PC-3 (cell line): ENCODE measurements around the gene TPGS1.

Experiments used
- EZH2 ChIP-seq: fragments of 300-600 bp; sonication (generic); IDR thresholded peaks from one replicate; pipeline ENCODE4 v1.6.1; 2017; ENCODE audit warnings: antibody characterized with exemption, mild to moderate bottlenecking, low read length; ENCODE audit not compliant: unreplicated experiment
- TF ChIP-seq, protein P1 (sequence below): fragments of 300-600 bp; sonication (generic); conservative IDR thresholded peaks from 2 replicates; pipeline ENCODE4 v1.5.1; 2017; ENCODE audit warnings: antibody characterized with exemption, low read depth, mild to moderate bottlenecking, low read length

- TF ChIP-seq, protein P1, sequence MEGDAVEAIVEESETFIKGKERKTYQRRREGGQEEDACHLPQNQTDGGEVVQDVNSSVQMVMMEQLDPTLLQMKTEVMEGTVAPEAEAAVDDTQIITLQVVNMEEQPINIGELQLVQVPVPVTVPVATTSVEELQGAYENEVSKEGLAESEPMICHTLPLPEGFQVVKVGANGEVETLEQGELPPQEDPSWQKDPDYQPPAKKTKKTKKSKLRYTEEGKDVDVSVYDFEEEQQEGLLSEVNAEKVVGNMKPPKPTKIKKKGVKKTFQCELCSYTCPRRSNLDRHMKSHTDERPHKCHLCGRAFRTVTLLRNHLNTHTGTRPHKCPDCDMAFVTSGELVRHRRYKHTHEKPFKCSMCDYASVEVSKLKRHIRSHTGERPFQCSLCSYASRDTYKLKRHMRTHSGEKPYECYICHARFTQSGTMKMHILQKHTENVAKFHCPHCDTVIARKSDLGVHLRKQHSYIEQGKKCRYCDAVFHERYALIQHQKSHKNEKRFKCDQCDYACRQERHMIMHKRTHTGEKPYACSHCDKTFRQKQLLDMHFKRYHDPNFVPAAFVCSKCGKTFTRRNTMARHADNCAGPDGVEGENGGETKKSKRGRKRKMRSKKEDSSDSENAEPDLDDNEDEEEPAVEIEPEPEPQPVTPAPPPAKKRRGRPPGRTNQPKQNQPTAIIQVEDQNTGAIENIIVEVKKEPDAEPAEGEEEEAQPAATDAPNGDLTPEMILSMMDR = no peak
- no peak for TF ChIP-seq EZH2
Observed at GRCh38 chr19:457636-458035, 49.7 kb upstream of the TPGS1 start.
